HG03095 (cell line): ENCODE data around the gene ATP5F1B.

ENCODE experiments used
- ATAC-seq: cut with Tn5 transposase; IDR thresholded peaks from one replicate; pipeline ENCODE4 v1.9.1; 2021; ENCODE audit warnings: moderate library complexity; ENCODE audit not compliant: unreplicated experiment

ATP5F1B gene

GRCh38 chr12:56622535-56622934, 23.2 kb downstream of the ATP5F1B start:
- ATAC-seq, result no peak

- no peak for ATAC-seq
These were observed 28.9 kb downstream of the ATP5F1B start for GRCh38 chr12:56616925-56617324.

DNA sequence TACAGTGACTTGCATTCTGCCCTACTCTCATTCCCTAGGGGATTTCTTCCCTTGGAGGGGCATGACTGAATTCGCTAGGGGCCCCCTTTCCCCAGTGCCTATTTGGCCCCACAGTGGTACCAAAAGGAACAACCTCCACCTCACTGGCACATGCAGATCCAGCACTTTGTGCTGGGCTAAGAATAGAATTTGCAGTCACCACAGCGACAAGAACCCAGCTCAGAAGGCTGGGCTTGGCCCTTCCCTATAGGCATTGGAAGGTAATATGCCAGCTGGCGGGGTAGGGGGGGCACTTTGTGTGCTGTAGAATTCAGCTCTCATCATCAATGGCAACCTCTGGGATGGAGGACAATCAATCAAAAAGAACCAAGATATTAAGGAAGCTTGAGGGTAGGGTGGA, 29.5 kb downstream of the ATP5F1B start:
- ATAC-seq, result no peak

DNA sequence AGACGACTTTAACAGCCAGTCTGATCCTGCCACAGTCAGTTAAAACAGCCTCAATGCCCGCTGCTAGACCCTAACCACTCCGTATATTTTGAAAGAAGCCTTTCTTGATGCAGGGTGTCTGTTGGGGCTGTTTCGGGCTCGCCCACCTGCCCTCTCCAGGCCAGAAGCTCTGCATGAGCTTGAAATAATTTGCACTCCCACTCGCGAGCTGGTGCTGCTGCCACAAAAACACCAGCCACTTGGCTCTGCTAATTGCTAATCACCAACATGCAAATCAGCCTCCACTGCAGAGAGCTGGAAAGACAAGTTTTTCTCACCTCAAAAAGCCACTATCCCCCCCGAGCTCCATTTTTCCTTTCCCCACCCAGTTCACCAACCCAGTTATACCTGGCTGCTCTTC, 31.2 kb downstream of the ATP5F1B start:
- no peak for ATAC-seq

DNA sequence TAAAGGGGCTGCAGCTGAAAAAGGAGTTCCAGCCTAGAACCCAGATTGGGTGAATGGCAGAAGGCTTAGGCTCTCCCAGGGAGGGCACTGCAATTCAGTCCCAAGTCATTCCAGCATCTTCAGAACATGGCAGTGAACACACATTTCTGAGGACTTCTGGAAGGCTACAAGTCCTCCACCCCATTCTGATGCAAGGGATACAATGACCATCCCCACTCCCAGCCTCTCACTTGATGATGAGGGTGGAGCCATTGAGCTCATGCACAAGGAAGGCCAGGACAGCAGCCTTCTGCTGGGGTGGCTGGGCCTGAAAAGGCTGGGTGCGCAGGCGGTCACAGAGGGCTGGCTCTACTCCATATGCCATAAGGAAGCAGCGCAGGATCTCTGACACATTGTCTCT, 41.4 kb downstream of the ATP5F1B start:
- ATAC-seq, result no peak

GRCh38 chr12:56602239-56602638, 43.5 kb downstream of the ATP5F1B start:
- no peak for ATAC-seq

GRCh38 chr12:56601503-56601902, 44.3 kb downstream of the ATP5F1B start:
- no peak for ATAC-seq

DNA sequence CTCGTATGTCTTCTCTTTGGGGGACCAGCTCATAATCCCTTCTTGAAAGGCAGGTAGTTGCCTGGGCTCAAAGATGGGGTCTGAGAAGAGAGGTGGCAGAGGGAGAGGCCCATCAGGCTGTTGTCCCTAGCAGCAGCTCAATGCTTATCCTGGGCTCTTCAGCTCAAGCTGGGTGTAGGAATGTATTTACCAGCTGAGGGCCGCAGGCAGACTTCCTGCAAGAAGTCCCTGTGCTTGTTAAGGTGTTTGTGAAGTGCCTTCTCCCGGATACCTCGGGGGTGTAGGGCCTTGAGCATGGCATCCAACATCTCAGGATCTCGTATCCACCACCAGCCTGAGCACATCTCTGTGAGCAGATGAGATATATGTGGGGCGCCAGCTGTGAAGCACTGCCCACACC, 45.0 kb downstream of the ATP5F1B start:
- ATAC-seq, result no peak

GRCh38 chr12:56599797-56600196, 46.0 kb downstream of the ATP5F1B start:
- no peak for ATAC-seq

DNA sequence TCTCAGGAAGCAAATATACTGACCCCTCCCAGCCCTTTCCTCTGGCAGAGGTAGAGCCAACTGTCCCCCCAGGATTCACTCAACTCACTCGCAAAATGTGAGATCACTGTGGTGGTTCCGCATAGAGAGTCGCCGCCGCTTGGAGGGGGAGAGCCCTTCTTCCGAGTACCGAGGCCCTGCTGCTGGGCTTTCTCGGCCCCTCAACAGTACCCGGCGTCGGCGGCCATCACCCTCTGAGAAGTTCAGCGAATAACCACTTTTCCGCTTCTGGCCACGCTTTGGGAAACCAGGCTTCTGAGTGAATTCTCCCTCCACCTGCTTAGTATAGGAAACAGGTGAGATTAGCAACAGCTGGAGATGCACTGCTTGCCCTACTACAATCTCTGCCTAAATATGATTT, 46.7 kb downstream of the ATP5F1B start:
- no peak for ATAC-seq

DNA sequence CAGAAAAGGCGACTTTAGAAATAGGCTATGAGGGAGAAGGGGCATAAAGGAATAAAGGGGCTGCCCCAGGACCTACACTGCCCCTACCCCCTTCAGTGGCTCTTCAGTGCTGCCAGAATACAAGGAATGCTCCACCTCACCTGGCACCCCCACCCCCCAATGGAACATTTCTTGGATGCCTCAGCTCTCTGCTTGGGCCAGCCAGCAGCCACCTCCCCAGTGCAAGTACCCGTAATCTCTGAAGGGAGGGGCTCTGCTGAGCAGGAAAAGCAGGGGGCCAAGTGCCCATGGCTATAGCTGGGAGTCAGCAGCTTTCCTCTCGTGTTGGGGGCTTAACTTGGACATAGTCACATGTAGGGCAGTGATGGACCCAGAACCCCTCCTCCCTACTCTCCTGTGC, 49.0 kb downstream of the ATP5F1B start:
- ATAC-seq, result no peak

DNA sequence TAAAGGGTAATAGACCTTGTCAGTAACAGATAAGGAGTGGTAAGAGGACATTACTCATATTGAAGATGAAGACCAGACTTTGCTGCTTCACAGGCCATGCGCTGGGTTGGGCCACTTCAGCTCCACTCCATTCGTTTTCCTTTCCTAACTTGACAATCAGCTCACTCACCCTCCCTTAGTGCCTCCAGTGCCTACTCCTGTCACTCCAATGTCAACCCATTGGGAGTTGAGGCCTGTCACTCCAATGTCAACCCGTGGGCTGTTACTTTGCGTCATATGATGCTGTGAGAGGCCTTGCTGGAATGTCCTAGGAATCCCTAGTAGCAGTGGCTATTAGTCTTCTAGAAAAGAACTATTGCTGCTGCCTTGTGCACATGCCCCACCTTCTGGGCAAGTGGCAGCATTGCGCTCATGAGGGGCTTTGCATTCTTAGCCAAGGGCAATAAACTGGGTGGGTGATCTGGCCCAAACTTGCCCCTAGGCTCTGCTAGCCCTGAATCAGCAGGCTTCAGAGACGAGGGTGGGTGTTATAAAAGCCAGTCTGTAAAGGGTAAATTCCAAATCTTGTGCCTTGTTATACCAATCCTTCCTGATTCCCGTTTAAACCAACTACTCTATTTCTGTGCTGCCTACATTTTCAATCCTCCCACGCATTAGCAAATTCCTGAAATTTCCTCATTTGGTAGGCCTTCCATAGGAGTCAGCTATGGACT, 51.7 kb downstream of the ATP5F1B start:
- no peak for ATAC-seq

DNA sequence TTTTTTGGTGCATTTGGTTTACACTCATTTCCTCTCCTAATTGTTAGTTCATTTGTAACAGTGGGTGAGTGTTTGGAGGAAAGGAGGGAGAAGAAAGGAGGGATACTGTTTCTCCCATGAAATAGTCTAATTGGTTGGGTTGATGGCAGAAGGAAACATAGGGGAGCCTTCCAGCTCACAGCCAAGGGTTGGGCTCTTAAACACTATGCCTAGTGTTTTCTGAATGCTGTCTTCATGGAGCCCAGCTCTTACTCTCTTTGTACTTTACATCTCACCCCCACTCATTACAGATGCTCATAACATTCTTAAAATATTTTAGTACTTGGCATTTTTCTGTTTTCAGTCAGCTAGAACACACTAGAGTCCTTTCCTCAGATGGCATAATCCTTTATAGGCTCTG, 53.8 kb downstream of the ATP5F1B start:
- ATAC-seq, result no peak

DNA sequence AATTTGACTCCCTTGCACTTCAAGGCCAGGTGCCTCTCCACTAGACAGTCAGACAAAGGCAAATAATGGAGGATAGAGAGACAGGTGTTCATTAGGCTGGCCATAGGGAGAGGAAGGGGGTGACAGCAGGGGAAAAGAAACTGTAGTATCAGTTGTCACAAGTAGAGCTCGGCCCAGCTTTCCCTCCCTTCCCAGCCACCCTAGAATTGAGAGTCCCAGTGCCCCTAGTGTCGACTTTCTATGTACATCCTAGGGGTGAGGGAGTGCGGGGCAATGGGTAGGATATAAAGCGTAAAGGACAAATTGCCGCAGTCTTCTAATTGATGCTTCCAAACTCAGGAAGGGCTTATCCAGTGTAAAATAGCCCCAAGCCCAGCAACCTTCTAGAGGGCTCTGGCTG, 54.7 kb downstream of the ATP5F1B start:
- no peak for ATAC-seq

DNA sequence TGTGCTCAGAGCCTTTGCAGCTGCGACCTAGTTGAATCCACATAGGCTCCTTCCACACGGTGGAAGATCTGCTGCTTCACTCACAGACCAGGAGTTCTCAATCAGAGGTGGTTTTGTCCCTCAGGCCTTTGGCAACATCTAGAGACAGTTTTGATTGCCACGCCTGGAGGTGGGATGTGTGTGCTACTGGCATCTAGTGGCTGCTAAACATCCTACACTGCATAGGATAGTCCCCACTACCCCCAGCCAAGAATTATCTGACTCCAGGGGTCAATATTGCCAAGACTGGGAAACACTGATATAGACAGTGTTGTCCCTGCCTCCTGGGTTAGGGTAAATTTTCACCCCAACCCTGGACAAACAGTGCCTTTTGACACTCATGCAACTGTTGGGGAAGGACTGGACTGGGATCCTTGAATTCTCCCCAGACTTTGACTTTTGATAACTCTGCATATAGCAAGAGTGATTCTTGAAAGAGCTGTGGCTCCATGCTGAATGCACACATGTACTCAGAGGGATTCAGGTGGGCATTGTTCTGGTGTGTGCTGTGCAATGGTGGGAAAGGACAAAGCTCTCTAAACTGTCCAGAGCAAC, 55.5 kb downstream of the ATP5F1B start:
- ATAC-seq, result no peak

- ATAC-seq, result no peak
These were observed 56.0 kb downstream of the ATP5F1B start for GRCh38 chr12:56589783-56590182.
